ENCODE data around the gene GOLM1.

The GOLM1 gene

GRCh38 chr9:86075132-86076109 is 23.9 kb downstream of the GOLM1 start:
- TF ChIP-seq, protein P1, sequence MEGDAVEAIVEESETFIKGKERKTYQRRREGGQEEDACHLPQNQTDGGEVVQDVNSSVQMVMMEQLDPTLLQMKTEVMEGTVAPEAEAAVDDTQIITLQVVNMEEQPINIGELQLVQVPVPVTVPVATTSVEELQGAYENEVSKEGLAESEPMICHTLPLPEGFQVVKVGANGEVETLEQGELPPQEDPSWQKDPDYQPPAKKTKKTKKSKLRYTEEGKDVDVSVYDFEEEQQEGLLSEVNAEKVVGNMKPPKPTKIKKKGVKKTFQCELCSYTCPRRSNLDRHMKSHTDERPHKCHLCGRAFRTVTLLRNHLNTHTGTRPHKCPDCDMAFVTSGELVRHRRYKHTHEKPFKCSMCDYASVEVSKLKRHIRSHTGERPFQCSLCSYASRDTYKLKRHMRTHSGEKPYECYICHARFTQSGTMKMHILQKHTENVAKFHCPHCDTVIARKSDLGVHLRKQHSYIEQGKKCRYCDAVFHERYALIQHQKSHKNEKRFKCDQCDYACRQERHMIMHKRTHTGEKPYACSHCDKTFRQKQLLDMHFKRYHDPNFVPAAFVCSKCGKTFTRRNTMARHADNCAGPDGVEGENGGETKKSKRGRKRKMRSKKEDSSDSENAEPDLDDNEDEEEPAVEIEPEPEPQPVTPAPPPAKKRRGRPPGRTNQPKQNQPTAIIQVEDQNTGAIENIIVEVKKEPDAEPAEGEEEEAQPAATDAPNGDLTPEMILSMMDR (IDR thresholded peaks at IDR 0.05; ENCODE audit: low read depth, low read length, missing control alignments) = no peak
- DNase-seq (ENCODE audit: extremely low read depth, low read depth) = no peak
- no peak overlapping the region for H3K4me3 ChIP-seq (replicated peaks; ENCODE audit: low read depth, low read length)

DNA sequence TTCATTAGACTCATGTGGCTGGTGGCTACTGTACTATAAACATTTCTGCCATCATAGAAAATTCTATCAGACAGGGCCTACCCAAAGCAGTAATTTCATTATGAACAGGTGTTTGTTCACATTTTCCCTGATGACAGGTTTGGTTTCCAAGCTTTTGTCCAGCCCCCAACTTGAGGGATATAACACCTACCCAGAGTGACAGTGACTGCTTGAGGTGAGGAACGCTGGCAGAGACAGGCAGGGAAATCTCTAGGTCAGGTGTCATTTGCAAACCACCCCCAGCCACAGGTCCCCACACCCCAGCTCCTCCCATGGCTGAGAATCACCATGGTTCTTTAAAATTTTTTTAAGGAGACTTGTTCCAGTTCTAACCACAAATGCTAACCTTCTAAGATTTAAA is 25.5 kb downstream of the GOLM1 start:
- DNase-seq (ENCODE audit: extremely low read depth, low read depth) = no peak
- no peak overlapping the region for H3K4me3 ChIP-seq (replicated peaks; ENCODE audit: low read depth, low read length)
- TF ChIP-seq, protein P1 (IDR thresholded peaks at IDR 0.05; ENCODE audit: low read depth, low read length, missing control alignments) = no peak

DNA sequence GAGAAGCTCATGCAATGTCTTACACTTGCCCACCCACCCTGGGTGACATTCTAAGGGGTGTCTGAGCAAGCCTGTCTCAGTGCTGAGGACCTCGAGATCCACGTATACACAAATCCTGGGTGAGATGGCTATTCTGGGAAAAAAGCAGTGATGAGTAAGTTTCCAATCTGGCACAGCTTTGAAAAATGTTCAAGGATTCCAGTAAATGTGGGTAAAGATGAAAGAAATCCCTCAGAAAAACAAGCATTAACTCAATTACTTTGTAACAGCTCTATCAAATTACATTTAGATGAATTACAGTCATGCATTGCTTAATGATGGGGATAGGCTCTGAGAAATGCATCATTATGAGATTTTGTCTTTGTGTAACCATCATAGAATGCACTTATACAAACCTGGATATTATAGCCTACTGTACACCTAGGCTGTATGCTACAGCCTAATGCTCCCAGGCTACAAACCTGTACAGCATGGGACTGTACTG is 26.9 kb downstream of the GOLM1 start:
- no peak overlapping the region for H3K4me3 ChIP-seq (replicated peaks; ENCODE audit: low read depth, low read length)
- TF ChIP-seq, protein P1 (IDR thresholded peaks at IDR 0.05; ENCODE audit: low read depth, low read length, missing control alignments) = no peak
- DNase-seq (ENCODE audit: extremely low read depth, low read depth) = no peak

DNA sequence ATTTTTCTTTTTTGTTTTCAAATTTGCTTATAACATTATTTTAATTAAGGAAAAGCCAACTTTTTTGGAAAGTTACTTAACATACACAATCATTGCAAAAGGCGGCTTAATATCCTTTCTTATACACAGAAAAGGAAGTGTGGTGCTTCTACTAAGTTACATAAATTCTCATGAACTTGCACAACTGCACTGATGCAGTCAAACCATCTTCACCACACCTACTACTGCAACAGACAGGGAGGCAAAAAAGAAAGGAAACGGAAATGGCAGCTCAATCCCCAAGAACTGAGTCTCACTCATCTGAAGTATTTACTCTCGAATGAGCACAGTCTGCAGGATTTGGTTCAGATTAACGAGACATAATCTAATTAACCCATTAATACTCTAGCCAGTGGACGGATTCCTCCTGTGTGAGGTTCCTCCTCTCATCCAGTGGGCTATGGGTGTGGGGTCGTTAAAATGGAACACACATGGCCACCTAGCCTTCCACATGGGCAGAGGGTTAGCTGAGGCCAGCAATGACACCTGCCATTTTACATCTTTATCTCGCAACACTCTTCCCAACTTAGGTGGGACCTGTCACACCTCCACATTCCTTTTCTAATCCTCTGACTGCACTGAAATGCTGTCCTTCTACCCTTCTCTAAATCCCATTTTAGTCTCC is 30.0 kb downstream of the GOLM1 start:
- no peak for DNase-seq (ENCODE audit: extremely low read depth, low read depth)
- no peak overlapping the region for H3K4me3 ChIP-seq (replicated peaks; ENCODE audit: low read depth, low read length)
- TF ChIP-seq, protein P1 (IDR thresholded peaks at IDR 0.05; ENCODE audit: low read depth, low read length, missing control alignments) = no peak

GRCh38 chr9:86064220-86064619 is 35.1 kb downstream of the GOLM1 start:
- TF ChIP-seq, protein P1 (IDR thresholded peaks at IDR 0.05; ENCODE audit: low read depth, low read length, missing control alignments) = no peak
- no peak overlapping the region for H3K4me3 ChIP-seq (replicated peaks; ENCODE audit: low read depth, low read length)
- no peak for DNase-seq (ENCODE audit: extremely low read depth, low read depth)

DNA sequence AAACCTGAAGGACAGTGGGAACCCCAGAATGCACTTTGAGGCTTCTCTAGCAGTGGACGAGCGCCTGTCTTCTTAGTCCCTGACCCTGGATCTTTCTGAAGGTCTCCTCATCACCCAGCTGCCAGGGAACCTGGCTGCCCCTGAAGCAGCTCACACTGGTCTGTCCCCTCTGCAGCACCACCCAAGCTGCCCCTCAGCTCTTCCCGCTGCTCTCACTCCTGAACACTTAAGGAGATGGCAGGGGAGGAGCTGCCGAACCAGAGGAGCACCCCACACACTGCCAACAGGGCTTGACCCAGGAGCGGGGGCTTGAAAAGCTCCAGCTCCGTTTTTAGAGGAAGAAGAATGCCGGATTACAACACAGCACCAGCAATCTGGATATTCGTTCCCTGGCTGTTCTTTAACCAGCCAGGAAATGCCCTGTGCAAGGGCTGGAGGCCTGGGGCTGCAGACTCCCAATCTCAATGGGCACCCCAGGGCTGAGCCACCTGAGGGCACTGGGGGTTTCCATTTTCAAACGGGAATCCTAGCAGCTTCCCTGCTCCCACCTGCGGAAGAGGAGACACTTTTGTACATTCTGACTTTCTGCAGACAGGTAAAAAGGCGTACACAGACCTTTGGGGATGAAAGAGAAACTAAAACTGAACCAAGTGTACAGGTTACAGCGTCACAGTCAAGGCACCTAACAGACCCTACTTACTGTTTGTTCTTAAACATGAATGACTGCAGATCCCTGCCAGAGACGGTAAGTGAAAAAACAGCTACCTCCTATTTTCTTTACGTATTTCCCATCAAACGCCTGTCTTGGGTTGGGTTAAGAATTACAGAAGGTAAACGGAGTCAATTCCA is 36.3 kb downstream of the GOLM1 start:
- no peak for DNase-seq (ENCODE audit: extremely low read depth, low read depth)
- TF ChIP-seq, protein P1 (IDR thresholded peaks at IDR 0.05; ENCODE audit: low read depth, low read length, missing control alignments) = no peak
- no peak overlapping the region for H3K4me3 ChIP-seq (replicated peaks; ENCODE audit: low read depth, low read length)
